CD4-positive, alpha-beta T cell treated with Interleukin-4 for 1 hour (primary cell): ENCODE results near the gene LNPEP.
A peak's percentile ranks its signal among the peaks of the same experiment; 100 is the strongest.
"Not testable (repeated sequence)": the region's sequence is repeated elsewhere in the genome, so short reads cannot be mapped to it uniquely, and the experiment has no call there.

Experiments
- DNase-seq, 2 donors: peaks; one replicate each; pipeline ENCODE4 v3.0.0-alpha.2; 2020 to 2022

LNPEP gene

DNA sequence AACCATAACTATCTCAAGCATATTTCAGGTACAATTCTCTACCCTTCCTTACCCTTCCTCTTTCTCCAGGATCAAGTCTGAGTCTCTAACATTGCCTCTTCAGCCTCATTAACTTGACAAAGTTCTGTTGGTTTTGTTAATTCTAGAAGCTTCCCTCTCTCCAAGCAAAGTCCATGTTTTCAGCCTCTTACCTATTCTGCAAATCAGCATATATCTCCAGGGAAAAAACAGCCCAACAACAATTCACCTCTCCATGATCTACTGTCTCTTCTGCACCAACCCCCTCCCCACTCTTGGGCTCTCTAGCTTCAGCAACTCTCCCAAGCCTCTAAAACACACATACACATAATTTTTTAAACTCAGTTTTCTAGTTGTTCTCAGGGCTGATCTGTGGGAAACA lies 134.4 kb downstream of the LNPEP start:
- DNase-seq: no peak

DNA sequence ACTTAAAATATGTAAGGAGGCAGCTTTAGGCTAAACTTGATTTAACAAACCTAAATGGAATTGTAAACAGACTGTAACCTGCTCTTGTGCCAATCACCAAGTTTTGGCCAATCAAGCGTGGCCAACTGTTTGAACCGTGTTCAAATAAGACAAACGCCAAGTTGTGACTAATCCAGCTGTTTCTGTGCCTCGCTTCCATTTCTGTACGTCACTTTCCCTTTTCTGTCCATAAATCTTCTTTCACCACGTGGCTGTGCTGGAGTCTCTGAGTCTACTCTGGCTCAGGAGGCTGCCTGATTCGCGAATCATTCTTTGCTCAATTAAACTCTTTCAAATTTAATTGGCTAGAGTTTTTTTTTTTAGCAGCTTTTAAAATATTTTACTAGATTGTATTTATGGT lies 135.2 kb downstream of the LNPEP start:
- no peak for DNase-seq

DNA sequence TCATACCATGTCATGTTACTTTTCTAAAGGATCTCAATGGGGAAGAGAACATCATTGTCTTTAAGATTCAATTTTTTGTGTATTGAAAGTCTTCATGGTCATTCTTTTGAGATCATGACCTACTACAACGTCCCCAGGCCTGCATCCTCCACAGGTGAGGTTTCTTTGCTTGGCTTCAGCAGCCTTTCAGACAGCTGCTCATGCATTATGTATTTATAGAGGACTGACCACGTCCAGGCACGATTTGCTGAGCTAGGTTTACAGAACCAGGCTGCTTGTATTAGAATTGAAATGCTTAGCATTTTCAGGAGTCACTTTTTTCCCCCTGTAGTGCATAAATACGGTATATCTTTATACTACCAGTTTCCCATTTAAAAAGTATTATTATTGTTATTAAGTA lies 136.1 kb downstream of the LNPEP start:
- DNase-seq: no peak

DNA sequence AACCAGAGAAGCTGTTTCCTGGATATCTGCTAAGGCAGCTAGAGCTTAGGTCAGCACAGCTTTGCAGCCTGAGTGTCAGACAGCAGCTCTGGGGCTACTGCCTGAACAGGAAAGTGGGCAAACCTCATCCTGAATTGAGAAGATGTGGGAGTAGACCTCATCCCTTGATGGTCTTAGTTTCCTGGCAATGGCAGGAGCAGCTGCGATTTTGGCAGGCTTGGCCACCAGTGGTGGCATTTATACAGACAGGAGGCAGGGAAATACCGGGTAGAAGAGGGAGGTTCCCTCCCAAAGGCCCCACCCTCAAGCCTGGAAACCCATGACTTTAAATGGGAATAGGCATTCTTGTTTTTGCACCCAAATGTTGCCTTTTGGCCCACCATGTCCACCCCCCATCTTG lies 136.8 kb downstream of the LNPEP start:
- no peak for DNase-seq

DNA sequence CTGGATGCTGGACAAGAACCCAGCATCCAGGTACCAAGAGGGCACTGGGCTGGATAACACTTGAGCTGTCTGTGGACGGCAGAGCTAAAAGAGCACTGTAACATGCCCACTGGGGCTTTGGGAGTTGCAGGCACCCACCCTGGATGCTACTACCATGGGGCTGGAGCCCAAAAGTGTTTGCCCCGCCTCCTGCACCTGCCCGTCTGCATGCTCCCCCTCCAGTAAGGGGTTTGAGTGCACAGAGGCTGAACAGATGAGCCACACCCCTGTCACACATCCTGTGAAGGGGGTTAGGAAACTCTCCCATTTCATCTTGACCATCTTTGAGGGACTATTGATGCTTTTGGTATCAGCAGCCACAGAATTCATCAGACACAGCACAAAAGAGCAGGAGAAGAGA lies 137.5 kb downstream of the LNPEP start:
- DNase-seq: no peak

DNA sequence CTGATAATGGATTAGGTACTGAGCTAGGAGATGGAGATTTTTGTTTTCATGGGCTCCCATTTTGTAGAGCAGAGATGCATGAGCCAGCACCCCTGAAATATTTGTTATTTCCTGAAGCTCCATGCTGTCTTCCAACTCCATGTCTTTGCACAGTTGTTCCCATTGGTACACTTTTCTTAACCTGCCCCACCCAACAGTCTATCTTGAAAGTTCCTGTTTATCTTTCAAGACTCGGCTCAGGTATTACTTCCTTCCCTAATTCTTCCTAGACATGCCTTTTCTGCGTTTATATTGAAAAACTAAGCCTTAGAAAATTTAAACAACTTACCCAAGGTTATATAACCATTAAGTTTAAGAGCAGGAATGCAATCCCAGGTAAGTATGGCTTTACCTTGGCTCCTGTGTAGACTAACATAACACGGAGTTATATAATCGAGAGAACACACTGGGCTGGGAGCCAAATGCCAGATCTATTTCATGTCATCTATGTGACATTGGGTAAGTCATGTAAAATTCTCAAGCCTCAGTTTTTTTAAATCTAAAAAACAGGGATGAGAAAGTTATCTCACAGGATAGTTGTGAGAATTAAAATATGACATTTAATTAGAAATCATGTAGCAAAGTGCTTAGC lies 139.1 kb downstream of the LNPEP start:
- no peak for DNase-seq

DNA sequence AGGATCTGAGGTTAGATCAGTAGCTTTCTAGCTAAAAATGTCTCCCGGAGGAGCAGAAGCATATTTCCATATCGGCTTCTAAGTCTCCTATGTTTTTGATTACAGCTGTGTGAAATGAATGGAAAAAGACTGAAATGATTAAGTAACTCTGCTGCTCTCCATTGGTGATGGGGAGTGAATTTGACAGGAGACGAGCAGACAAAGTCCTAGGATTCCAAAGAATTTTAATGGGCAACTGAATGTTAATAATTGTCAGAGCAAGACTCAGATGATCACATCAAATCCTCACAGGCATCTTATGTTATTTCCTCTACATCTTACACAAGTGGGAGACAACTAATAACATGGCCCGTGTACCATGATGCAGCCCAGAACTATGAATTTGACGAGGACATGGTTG lies 139.8 kb downstream of the LNPEP start:
- no peak for DNase-seq

DNA sequence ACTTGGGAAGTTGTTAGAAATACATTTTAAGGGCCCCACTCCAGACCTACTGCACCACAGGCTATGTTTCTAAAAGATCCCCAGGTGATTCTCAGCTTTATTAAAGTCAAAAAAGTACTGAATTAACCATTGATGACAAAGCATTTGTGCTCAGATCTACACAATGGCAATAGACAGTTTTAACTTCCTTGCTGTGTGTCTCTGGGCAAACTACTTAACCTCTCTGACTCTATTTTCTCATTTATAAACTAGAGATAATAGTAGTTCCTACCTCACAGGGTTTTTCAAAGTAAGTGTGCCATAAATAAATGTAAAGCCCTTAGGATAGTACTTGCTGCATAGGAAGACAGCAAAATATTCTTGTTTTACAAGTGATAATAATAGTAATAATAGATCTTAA lies 140.2 kb downstream of the LNPEP start:
- no peak for DNase-seq

DNA sequence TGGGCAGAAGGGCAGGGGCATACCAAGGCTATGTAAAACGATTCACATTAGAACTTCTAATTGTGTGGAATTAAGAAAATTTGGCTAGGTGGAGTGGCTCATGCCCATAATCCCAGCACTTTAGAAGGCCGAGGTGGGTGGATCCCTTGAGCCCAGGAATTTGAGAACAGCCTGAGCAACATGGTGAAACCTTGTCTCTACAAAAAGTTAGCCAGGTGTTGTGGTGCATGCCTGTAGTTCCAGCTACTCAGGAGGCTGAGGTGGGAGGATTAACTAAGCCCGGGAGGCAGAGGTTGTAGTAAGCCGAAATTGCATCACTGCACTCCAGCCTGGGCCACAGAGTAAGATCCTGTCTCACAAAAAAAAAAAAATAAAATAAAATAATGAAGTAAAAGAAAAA lies 141.4 kb downstream of the LNPEP start:
- no peak for DNase-seq

DNA sequence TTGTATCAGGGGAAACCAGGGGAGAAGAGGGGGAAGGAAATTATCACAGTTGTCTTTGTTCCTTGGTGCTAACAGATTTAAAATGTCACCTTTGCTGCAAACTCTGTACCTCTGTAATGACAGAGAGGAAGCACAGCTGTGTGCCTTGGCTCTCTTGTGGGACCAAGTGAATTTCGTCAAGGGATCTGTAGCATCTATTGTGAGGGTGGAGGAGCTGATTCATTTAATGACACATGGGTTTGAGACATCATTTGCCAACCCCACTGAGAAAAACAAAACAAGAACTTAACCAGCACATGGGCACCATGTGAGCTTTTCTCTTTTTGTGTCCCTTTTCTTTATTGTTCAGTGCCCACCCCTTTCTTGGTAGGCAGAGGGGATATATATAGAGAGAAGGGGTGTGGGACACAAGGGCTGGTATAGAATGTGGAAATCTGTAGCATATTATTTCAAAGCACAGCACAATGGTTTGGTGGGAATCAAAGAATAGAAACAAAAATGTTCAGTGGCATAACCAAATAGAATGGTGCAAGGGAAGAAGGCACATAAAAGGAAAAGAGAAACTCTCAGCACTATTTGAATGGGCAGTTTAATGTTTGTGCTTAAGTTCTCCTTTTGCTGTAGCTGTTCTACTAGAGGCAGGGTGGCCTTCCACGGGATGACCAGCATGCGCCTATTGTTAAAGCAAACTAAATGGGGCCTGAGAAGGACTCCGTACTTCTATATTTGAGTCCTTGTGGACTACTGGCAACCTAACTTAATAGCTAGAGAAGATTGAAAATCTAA lies 143.3 kb downstream of the LNPEP start:
- DNase-seq: no peak

DNA sequence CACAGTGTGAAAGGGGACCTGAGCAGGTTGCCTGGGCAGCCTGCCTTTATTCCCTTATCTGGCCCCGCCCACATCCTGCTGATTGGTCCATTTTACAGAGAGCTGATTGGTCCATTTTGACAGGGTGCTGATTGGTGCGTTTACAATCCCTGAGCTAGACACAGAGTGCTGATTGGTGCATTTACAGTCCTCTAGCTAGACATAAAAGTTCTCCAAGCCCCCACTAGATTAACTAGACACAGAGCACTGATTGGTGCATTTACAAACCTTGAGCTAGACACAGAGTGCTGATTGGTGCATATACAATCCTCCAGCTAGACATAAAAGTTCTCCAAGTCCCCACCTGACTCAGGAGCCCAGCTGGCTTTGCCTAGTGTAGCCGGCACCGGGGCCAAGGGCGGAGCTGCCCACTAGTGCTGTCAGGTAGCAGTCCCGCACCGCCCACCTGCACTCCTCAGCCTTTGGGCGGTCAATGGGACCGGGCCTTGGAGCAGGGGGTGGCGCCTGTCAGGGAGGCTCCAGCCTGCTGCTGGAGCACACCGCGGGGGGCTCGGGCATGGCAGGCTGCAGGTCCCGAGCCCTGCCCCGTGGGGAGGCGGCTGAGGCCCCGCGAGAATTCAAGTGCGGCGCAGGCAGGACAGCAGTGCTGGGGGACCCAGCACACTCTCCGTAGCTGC lies 149.0 kb downstream of the LNPEP start:
- DNase-seq: not testable (repeated sequence)

DNA sequence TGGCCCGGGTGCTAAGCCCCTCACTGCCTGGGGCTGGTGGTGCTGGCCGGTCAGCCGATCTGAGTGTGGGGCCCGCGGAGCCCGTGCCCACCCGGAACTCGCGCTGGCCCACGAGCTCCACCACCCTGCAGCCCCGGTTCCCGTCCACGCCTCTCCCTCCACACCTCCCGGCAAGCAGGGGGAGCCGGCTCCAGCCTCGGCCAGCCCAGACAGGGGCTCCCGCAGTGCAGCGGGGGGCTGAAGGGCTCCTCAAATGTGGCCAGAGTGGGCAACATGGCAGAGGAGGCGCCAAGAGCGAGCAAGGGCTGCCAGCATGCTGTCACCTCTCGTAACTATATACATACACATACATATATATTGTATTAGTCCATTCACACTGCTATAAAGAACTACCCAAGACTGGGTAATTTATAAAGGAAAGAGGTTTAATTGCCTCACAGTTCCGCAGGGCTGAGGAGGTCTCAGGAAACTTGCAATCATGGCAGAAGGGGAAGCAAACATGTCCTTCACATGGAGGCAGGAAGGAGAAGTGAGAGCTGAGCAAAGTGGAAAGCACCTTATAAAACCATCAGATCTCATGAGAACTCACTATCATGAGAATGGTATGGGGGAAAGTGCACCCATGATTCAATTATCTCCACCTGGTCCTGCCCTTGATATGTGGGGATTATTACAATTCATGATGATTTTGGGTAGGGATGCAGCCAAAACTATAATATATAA lies 149.7 kb downstream of the LNPEP start:
- peak; percentile 3 to 46 for DNase-seq
